SK-N-SH (cell line): ENCODE results near the gene ERAL1. TPM values are rescaled to one million over a fixed set of nuclear protein-coding genes. Genes with fewer than 3 reads are reported as not detected.

Source experiments
- FOSL2 ChIP-seq: IDR thresholded peaks from 2 replicates; pipeline ENCODE4 v1.4.0; 2012; ENCODE audit warnings: low read depth, mild to moderate bottlenecking, moderate library complexity, borderline replicate concordance
- FOXM1 ChIP-seq: IDR thresholded peaks from 2 replicates; pipeline ENCODE4 v1.4.0; 2012; ENCODE audit warnings: low read depth, mild to moderate bottlenecking
- IRF3 ChIP-seq: fragments of 150-350 bp; IDR thresholded peaks from 2 replicates; pipeline ENCODE4 v1.6.1; 2016; ENCODE audit warnings: mild to moderate bottlenecking, low read depth, low read length
- NFIC ChIP-seq: IDR thresholded peaks from 2 replicates; pipeline ENCODE4 v1.4.0; 2012; ENCODE audit warnings: borderline replicate concordance
- RFX5 ChIP-seq: IDR thresholded peaks from 2 replicates; pipeline ENCODE4 v1.6.1; 2012; ENCODE audit warnings: mild to moderate bottlenecking, improper control_type of control experiment, low read length
- USF1 ChIP-seq: IDR thresholded peaks from 2 replicates; pipeline ENCODE4 v1.4.0; 2012; ENCODE audit warnings: low read depth, borderline replicate concordance
- polyA plus RNA-seq, 3 experiments: library from polyadenylated mRNA; depleted of rRNA; stranded (reverse); fragments of >200 nt; gene quantifications; 2 replicates each; pipeline ENCODE4 v1.2.3, GENCODE V29; 2012
- small RNA-seq, 7 experiments: library from RNA; depleted of rRNA; stranded (forward); fragments of <200 nt; gene quantifications; one replicate each; pipeline ENCODE3, GENCODE V24; 2012

ERAL1 gene
- polyA plus RNA-seq, 1 of the 3 experiments (the other 2 are of a cell fraction): 57.3 TPM

GRCh38 chr17:28910534-28910933 lies 55.7 kb downstream of the ERAL1 start (continued):
- no peak for TF ChIP-seq FOXM1
- TF ChIP-seq RFX5: no peak
- no peak for TF ChIP-seq FOSL2
- no peak for TF ChIP-seq NFIC
- TF ChIP-seq USF1: no peak
- TF ChIP-seq IRF3: no peak

Small RNAs within 50 kb of the gene (small RNA-seq; reads per million reads assigned to genes)
- 0 reads per million in 7 experiments for gene RF00019

Other genes with a start within 250 kb of the ERAL1 start
- 7.9 and 13.1 TPM in 2 replicates for gene RSKR, start 240.8 kb upstream of the ERAL1 start, polyA plus RNA-seq (2012; rRNA removed)
- gene BLTP2, start 209.9 kb upstream of the ERAL1 start, polyA plus RNA-seq (2012; rRNA removed): 46.4 and 77.8 TPM in 2 replicates
- 108 and 114 TPM in 2 replicates for gene SDF2, start 193.1 kb upstream of the ERAL1 start, polyA plus RNA-seq (2012; rRNA removed)
- 26.7 and 26.9 TPM in 2 replicates for gene SUPT6H, start 192.8 kb upstream of the ERAL1 start, polyA plus RNA-seq (2012; rRNA removed)
- 6.4 and 7.1 TPM in 2 replicates for gene PROCA1, start 143.1 kb upstream of the ERAL1 start, polyA plus RNA-seq (2012; rRNA removed)
- gene RAB34, start 137.1 kb upstream of the ERAL1 start, polyA plus RNA-seq (2012; rRNA removed): 0.06 and 0.18 TPM in 2 replicates
- gene RPL23A, start 135.0 kb upstream of the ERAL1 start, polyA plus RNA-seq (2012; rRNA removed): 1,147 and 1,359 TPM in 2 replicates
- gene TLCD1, start 128.8 kb upstream of the ERAL1 start, polyA plus RNA-seq (2012; rRNA removed): 18.3 and 21.6 TPM in 2 replicates
- gene NEK8, start 126.2 kb upstream of the ERAL1 start, polyA plus RNA-seq (2012; rRNA removed): 6.0 and 11.0 TPM in 2 replicates
- gene TRAF4, start 111.0 kb upstream of the ERAL1 start, polyA plus RNA-seq (2012; rRNA removed): 95.7 and 104 TPM in 2 replicates
- 5.8 and 9.0 TPM in 2 replicates for gene FAM222B, start 12.2 kb upstream of the ERAL1 start, polyA plus RNA-seq (2012; rRNA removed)
- 89.8 and 105 TPM in 2 replicates for gene FLOT2, start 42.7 kb downstream of the ERAL1 start, polyA plus RNA-seq (2012; rRNA removed)
- gene DHRS13, start 48.1 kb downstream of the ERAL1 start, polyA plus RNA-seq (2012; rRNA removed): 7.4 and 7.6 TPM in 2 replicates
- 17.8 and 24.0 TPM in 2 replicates for gene PHF12, start 96.5 kb downstream of the ERAL1 start, polyA plus RNA-seq (2012; rRNA removed)
- 0.12 and 0.37 TPM in 2 replicates for gene SEZ6, start 151.0 kb downstream of the ERAL1 start, polyA plus RNA-seq (2012; rRNA removed)
- 0.31 and 0.55 TPM in 2 replicates for gene PIPOX, start 188.1 kb downstream of the ERAL1 start, polyA plus RNA-seq (2012; rRNA removed)